GM21576 (cell line): ENCODE measurements around the gene SAA4.
"Not testable (repeated sequence)": the region's sequence is repeated elsewhere in the genome, so short reads cannot be mapped to it uniquely, and the experiment has no call there.

ENCODE experiments used
- ATAC-seq: cut with Tn5 transposase; IDR thresholded peaks from one replicate; pipeline ENCODE4 v1.9.1; 2021; ENCODE audit warnings: mild to moderate bottlenecking, moderate library complexity; ENCODE audit not compliant: unreplicated experiment

SAA4 gene, protein sequence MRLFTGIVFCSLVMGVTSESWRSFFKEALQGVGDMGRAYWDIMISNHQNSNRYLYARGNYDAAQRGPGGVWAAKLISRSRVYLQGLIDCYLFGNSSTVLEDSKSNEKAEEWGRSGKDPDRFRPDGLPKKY

DNA sequence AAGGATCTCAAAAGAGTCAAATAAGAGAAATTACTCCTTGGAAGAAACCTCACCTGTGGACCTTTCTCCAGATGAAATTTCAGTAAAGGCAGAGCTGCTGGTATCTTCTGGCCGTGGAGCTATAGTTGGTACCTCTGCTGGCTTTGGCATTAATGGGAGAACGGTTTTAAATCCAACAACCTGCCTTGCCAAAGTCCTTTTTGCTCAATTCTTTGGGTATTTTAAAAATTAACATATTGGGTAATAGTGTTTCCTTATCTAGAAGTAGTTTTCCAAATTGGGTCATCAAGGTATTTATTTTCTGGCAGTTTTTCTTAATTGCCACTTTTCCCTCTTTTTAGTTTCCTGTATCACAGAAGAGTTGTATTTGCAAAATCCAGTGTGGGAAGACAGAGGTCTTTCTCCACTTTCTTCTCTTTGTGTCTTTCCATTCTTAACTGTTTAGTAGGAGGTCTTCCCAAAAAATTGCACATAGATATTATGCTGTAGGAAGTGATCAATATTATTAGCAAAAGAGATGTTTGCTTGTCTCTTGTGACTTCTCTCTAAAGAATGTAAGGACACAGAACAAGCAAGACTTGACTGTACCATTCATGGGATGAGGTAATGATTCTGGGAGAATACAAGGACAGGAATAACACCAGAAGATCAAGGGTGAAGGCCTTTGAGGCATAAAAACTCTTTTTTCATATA, at the start of gene SAA4:
Gene SAA4, minus strand, starts transcription at position 139 of the 693 bp plus-strand sequence. CDS start 876 bp downstream, outside the sequence.
- ATAC-seq, result no peak

DNA sequence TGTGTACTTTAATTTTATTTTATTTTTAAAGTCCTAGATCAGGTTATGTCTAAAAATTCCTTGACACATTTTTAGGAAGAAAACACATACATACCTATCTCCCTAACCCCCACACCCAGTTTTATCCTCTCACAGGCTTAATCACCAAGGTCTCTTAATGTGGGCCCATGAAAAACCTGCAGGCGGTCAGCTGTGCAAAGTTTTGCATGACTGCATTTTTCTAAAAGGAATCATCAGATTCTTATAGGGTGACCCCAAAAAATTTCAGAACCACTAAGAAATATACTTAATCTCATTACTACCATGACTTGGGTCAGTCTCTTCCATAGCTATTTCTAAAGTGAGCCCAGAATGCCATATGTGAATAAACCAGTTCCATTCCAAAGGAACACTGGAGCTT, 49.2 kb upstream of the SAA4 start:
- ATAC-seq, result no peak

DNA sequence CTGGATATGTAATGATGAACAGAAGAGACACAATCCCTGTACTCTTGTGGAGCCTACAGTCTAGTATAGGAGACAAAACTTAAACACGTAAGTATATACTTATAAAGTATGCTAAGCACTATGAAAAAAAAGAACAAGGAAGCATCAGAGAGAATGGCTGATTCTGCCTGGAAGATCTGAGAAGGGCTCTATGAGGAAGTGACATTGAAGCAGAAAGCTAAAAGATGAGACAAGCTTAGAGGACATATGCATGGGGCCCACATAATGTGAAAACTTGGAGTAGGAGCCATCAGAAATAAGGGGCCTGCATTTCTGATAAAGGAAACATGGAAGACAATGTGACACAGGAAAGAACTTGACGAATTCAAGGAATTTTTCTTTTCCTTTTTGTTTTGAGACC, 46.0 kb upstream of the SAA4 start:
- no peak for ATAC-seq

DNA sequence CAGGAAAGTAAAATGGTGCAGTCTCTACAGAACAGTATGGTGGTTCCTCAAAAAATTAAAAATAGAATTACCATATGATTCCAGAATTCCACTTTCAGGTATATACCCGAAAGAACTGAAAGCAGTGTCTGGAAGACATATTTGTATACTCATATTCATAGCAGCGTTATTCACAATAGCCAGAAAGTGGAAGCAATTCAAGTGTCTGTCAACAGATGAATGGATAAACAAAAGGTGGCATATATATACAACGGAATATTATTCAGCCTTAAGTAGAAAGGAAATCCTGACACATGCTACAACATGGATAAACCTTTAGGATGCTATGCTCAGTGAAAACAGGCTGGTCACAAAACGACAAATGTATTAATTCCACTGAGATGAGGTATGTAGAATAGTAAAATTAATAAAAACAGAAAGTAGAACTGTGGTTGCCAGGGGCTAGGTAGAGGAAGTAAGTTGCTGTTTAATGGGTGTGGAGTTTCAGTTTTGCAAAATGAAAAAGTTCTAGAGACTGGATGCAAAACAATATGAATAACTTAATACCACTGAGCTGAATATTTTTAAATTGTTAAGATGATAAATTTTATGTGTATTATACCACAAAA, 43.9 kb upstream of the SAA4 start:
- peak; percentile 92 for ATAC-seq

DNA sequence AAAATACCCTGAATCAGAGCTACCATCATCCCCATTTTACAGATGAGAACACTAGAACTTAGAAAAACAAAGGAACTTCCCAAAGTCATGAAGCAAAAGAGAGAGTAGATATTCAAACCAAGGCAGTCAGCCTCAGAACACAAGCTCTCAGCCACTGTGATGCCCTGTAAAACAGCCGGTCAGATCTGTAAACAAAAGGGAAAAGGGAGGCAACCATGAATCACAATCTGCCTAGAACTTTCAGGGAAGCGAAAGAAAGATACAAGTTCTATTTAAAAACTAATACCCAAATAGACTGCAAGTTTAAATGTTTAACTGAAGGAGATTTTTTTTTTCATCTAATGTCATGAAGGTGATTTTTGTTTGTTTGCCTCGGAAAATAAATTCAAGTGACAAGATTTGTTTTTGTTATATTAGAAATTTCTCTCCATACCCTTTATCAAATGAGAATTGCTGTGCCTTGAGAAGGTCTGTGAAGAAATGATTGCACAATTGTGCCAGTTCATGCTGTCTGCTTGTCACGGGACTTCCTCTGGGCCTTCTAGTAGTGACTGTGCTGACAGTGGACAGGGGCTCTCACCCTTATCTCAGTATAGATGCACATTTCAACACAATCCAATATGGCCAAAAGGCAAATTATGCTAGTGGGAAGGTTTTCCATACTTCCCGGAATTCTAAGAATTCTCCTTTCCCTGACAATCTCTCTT, 41.1 kb upstream of the SAA4 start:
- no peak for ATAC-seq

DNA sequence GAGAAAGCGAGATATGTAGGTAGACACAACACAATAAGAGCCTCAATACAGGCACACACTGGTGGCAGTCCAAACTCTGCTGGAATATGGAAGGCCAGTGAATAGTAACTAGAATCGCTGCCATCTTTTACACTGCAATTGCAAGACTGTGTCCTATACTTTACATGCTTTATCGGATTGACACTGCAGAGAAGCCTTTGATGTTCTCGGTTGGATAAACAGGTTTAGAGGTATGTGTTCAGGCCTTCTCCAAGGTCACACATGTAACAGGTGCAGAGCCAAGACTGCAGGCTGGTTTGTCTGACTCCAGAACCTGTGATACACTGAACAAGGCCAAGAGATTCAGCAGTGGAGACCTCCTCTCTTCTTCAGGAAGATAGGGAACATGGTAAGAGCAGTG, 34.6 kb upstream of the SAA4 start:
- ATAC-seq, result no peak

DNA sequence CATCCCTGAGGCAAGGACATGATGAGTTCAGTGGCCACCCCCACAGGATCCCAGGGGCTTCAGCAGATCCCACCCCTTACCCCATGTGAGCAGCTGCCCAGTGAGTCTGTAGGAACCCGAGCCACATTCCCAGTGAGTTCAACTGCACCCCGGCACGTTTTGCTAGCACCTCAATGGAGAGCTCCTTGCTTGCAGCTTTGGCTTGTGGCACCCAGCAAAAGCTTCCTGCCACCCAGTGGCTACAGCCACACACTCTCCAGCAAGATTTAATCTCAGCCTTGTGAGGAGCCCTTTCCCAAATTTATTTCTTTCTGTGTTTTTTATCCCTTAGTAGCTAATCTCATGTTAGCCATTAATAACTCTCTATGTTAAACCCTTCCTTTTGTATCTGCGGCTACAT, 33.5 kb upstream of the SAA4 start:
- no peak for ATAC-seq

DNA sequence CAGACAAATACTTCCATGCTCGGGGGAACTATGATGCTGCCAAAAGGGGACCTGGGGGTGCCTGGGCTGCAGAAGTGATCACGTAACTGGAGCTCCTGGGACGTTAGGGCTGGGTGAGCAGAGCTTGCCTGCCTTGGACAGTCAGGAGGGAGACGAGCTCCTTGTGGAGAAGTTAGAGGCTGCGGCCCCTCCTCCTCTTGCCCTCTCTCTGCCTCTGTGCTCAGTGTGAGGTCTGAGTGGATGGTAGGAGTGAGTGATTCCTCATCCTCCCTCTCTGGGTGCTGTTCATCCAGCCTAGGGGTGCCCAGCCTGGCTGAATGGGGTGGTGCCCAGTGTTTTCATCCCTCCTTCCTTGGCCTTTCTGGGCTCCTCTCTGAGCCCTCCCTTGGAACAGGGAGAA, 32.6 kb upstream of the SAA4 start:
- ATAC-seq, result not testable (repeated sequence)

DNA sequence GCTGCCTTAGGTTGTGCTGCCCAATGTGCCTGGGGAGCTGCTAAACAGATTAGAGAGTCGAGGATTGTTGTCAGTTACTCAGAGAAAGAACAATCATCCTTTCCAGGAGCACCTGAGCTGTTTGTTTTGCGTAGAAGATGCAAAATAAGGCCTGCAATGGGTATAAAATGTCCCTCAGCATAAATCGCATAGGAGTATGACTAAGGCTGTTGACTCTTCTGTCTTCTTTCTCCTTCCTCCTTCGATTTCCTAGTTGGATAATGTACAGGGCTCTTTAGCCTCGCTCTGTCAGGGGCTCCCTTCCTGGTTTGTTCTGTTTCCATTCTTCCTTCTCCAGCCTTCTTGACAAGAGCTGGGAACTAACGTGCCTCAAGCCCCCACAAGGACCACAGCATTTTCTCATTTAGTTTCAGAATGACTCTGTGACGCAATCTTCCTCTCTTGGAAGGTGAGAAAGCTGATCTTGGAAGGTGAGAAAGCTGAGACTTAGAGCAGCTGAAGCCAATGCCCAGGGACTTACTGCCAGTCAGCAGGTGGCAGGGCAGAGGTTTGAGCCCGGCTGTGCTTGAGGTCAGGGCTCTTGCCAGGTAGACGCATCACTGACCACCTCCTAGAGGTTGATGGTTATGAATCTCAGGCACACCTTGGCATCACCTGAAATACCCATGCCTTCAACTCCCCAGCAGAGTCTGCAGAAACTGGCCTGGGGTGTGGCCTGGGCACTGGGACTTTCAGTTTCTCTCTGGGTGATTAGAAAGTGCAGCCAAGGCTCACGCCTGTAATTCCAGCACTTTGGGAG, 30.9 kb upstream of the SAA4 start:
- peak; percentile 59 for ATAC-seq

DNA sequence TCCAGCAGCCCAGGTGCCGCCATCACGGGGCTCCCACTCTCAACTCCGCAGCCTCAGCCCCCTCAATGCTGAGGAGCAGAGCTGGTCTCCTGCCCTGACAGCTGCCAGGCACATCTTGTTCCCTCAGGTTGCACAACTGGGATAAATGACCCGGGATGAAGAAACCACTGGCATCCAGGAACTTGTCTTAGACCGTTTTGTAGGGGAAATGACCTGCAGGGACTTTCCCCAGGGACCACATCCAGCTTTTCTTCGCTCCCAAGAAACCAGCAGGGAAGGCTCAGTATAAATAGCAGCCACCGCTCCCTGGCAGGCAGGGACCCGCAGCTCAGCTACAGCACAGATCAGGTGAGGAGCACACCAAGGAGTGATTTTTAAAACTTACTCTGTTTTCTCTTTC, 29.3 kb upstream of the SAA4 start, which contains the start of gene SAA1:
Gene SAA1, plus strand, starts transcription at position 316 of the 400 bp plus-strand sequence. CDS start 624 bp downstream, outside the sequence.
- ATAC-seq, result no peak

DNA sequence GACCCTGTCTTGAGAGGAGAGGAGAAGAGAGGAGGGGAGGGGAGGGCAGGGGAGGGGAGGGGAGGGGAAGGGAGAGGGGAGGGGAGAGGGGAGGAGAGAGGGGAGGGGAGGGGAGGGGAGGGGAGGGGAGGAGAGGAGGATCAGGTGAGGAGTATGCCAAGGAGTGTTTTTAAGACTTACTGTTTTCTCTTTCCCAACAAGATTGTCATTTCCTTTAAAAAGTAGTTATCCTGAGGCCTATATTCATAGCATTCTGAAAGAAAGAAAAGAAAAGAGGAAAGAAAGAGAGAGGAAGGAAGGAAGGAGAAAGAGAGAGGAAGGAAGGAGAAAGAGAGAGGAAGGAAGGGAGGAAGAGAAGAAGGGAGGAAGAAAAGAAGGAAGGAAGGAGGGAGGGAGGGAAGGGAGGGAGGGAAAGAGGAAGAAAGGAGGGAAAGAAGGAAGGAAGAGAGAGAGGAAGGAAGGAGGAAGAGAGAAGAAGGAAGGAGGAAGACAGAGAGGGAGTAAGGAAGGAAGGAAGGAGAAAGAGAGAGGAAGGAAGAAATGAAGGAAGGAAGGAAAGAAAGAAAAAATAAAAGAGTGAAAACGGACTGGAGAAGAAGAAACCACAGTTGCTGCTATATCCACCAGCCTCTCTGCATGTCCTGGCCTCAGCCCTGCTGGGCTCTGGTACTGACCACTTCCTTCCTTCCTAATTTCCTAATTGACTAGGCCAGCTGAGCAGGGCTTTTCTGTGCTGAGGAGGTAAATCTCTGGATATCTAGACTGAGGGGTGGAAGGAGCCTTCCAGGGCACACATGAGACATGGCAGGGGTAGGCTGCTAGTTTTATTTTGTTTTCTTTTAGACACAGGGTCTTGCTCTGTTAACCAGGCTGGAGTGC, 28.3 kb upstream of the SAA4 start:
- no peak for ATAC-seq

DNA sequence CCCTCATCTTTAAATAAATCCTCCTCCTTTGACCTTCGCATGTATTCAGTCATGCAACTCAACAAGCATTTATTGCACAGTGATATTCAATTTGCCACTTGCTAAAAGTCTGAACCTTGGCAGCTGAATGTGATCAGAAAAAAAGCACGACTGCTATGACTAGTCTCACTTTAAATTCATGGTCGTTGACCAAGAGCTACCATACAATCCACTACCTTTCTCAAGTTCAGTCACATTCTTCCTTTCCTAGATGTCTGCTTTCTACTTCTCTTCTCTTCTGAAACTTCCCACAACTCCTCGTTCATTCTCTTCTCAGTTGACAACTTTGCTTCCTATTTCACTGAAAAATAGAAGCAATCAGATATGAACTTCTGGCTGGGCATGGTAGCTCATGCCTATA, 27.4 kb upstream of the SAA4 start:
- ATAC-seq, result no peak

DNA sequence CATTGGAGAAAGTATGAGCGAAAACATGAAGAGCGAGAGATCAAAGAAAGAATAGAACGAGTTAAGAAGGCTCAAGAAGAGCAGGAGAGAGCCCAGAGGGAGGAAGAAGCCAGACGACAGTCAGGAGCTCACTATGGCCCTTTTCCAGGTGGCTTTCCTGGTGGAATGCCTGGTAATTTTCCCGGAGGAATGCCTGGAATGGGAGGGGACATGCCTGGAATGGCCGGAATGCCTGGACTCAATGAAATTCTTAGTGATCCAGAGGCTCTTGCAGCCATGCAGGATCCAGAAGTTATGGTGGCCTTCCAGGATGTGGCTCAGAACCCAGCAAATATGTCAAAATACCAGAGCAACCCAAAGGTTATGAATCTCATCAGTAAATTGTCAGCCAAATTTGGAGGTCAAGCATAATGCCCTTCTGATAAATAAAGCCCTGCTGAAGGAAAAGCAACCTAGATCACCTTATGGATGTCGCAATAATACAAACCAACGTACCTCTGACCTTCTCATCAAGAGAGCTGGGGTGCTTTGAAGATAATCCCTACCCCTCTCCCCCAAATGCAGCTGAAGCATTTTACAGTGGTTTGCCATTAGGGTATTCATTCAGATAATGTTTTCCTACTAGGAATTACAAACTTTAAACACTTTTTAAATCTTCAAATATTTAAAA, 26.2 kb upstream of the SAA4 start:
- ATAC-seq, result not testable (repeated sequence)

DNA sequence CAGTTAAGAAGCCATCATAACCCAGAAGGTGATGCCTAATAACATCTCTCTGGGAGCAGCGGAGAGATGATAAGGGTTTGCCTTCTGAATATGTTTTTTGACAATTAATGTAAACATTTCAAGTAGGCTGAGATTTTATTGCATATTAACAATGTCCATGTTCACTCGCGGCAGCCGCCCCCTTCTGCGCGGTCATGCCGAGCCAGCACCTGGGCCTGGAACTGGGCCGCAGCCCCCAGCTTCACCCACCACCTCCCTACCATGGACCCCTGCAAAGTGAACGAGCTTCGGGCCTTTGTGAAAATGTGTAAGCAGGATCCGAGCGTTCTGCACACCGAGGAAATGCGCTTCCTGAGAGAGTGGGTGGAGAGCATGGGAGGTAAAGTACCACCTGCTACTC, 25.1 kb upstream of the SAA4 start:
- ATAC-seq, result no peak

DNA sequence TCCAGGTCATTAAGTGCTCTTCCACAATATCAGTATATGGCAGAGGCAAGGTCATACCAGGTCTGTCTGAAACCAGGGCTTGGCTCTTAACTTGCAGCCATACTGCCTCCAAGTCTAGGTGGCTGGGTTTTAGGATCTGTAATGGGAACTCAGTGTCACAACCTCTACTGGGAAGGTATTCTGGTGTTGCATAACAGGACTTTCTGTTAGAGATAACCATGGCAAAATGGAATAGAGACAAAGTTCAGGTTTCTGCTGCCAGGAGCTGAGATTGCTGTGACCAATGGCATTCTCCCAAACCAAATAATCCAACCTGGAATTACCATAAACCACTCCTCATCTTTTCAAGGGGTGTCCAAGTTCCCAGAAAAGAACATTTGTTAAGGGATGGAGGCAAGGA, 22.7 kb upstream of the SAA4 start:
- ATAC-seq, result no peak

DNA sequence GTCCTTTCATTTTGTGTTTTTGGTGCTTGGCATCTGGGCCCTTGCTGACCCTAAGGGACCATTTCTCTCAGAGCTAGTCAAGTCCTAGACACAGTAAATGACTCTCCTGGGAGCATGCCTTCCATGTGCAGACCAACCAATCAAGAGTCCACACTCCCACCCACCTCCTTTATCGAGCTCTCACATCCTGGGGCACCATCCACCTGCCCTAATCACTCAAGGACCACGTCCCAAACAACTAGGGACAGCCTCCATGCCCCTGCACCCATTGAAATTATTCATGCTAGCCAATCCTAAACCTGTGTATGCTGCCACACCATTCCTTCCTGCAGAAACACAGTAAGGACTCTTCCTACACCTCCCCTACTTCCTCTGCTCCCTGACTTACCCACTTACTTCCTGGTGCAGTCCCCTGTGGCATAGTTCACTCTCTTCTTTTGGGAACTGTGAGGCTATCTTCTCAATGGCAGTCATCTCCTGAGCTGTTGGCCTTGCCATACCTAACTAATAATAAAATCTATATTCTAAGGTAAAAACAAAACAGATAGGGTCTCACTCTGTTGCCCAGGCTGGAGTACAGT, 18.3 kb upstream of the SAA4 start:
- no peak for ATAC-seq

DNA sequence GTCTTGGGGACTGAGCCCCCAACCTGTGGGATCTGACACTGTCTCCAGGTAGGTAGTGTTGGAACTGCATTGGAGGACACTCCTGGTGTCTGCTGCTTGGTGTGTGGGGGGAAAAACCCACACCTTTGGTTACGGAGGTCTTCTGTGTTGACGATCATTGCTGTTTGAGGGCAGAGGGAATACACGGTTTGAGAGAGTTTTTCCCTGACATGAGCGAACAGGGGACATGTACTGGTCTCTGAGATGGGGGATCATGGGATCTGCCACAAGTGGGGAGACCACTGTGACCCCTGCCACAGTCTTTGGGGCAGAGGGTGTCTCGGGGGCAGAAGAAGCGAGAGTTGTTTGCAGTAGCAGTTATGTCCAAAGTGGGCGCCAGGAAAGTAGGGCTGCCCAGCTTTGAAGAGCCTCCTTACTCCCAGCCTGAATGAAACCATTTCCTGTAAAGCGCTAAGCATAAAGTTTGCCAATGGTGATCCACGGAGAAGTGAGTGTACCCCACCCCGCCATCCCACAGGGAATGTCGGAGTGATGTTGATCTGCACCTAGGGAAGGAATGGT, 17.3 kb upstream of the SAA4 start:
- no peak for ATAC-seq

DNA sequence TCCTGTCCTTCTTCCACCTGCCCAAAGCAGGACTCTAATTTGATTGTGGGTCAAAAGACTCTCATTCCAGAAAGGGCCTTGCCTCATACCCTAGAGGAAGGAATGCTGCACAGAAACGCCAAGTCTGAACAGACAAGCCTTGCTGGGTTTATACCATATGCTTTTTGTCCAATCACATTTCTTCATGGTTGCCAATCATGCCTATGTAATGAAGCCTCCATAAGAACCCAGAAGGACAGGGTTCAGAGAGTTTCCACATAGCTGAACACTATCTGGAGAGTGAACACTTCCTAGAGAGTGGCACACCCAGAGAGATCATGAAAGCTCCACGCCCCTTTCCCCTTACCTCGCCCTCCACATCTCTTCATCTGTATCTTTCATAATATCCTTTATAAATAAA, 16.6 kb upstream of the SAA4 start:
- no peak for ATAC-seq

DNA sequence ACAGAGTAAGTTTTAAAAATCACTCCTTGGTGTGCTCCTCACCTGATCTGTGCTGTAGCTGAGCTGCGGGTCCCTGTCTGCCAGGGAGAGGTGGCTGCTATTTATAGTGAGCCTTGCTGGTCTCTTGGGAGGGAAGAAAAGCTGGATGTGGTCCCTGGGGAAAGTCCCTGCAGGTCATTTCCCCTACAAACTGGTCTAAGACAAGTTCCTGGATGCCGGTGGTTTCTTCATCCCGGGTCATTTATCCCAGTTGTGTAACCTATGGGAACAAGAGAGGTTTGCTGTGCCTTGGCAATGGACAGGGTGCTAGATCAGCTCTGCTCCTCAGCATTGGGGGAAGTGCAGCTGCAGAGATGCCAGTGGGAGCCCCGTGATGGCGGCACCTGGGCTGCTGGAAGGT, 12.0 kb upstream of the SAA4 start, which contains the start of gene SAA2:
Gene SAA2, minus strand, starts transcription at position 108 of the 400 bp plus-strand sequence. CDS start 657 bp downstream, outside the sequence.
- no peak for ATAC-seq
